SU-DHL-6 (cell line): ENCODE data around the gene METTL6.
"Not testable (repeated sequence)": the region's sequence is repeated elsewhere in the genome, so short reads cannot be mapped to it uniquely, and the experiment has no call there.

Source experiments
- EZH2phosphoT487 ChIP-seq: fragments of 200-600 bp; sonication (generic), shearing (Covaris generic); conservative IDR thresholded peaks from 2 replicates; pipeline ENCODE4 v1.6.1; 2018; ENCODE audit warnings: mild to moderate bottlenecking, antibody characterized with exemption, low read length, moderate library complexity, mixed read lengths
- TF ChIP-seq, protein P1 (sequence below): fragments of 200-600 bp; sonication (generic); IDR thresholded peaks from one replicate; pipeline ENCODE4 v1.5.1; 2017; ENCODE audit warnings: antibody characterized with exemption, mild to moderate bottlenecking, low read length, moderate library complexity; ENCODE audit not compliant: insufficient read depth, poor library complexity, severe bottlenecking

DNA sequence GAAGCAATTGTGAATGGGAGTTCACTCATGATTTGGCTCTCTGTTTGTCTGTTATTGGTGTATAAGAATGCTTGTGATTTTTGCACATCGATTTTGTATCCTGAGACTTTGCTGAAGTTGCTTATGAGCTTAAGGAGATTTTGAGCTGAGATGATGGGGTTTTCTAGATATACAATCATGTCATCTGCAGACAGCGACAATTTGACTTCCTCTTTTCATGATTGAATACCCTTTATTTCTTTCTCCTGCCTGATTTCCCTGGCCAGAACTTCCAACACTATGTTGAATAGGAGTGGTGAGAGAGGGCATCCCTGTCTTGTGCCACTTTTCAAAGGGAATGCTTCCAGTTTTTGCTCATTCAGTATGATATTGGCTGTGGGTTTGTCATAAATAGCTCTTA is 34.1 kb downstream of the METTL6 start:
- TF ChIP-seq, protein P1, sequence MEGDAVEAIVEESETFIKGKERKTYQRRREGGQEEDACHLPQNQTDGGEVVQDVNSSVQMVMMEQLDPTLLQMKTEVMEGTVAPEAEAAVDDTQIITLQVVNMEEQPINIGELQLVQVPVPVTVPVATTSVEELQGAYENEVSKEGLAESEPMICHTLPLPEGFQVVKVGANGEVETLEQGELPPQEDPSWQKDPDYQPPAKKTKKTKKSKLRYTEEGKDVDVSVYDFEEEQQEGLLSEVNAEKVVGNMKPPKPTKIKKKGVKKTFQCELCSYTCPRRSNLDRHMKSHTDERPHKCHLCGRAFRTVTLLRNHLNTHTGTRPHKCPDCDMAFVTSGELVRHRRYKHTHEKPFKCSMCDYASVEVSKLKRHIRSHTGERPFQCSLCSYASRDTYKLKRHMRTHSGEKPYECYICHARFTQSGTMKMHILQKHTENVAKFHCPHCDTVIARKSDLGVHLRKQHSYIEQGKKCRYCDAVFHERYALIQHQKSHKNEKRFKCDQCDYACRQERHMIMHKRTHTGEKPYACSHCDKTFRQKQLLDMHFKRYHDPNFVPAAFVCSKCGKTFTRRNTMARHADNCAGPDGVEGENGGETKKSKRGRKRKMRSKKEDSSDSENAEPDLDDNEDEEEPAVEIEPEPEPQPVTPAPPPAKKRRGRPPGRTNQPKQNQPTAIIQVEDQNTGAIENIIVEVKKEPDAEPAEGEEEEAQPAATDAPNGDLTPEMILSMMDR: not testable (repeated sequence)
- not testable (repeated sequence) for TF ChIP-seq EZH2phosphoT487
